HEK293T (cell line): ENCODE results near the gene MNAT1.

Source experiments
- ARNT ChIP-seq: fragments of 450-650 bp; IDR thresholded peaks from 2 replicates; pipeline ENCODE4 v1.6.1; 2017; ENCODE audit warnings: mild to moderate bottlenecking
- BHLHE40 ChIP-seq: fragments of 450-650 bp; IDR thresholded peaks from 2 replicates; pipeline ENCODE4 v1.6.1; 2016; ENCODE audit warnings: mild to moderate bottlenecking, moderate library complexity, borderline replicate concordance
- FOXK2 ChIP-seq: fragments of 450-650 bp; IDR thresholded peaks from 2 replicates; pipeline ENCODE4 v1.6.1; 2016; ENCODE audit warnings: mild to moderate bottlenecking
- FOXM1 ChIP-seq: fragments of 450-650 bp; IDR thresholded peaks from 2 replicates; pipeline ENCODE4 v1.6.1; 2017; ENCODE audit warnings: mild to moderate bottlenecking, borderline replicate concordance
- HDGF ChIP-seq: fragments of 450-650 bp; IDR thresholded peaks from 2 replicates; pipeline ENCODE4 v1.6.1; 2017; ENCODE audit warnings: antibody characterized with exemption, borderline replicate concordance
- NFRKB ChIP-seq: fragments of 450-650 bp; IDR thresholded peaks from 2 replicates; pipeline ENCODE4 v1.6.1; 2016; ENCODE audit warnings: mild to moderate bottlenecking, moderate library complexity
- TF ChIP-seq, protein P1 (sequence below): fragments of 450-650 bp; IDR thresholded peaks from 2 replicates; pipeline ENCODE4 v1.6.1; 2016

DNA sequence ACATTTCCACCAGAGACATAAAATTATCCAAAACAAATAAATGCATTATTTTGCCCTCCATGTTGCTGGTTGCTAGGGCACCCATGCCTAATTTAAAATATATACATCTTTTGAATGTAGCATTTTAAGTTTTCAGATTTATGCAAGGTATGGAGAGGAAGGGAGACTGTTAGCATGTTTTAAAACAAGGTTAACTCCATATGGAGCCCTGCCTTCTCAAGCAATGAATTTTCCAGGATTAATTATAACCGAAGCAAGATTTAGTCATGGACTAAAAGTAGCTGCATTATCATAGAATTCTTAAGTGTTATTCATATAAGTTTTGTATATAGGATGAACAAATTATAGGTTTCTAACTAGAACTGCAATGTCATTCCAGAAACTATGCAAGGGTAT lies 209.1 kb downstream of the MNAT1 start:
- no peak for TF ChIP-seq NFRKB
- no peak for TF ChIP-seq HDGF
- no peak for TF ChIP-seq FOXK2
- TF ChIP-seq ARNT: no peak
- no peak for TF ChIP-seq FOXM1
- TF ChIP-seq, protein P1, sequence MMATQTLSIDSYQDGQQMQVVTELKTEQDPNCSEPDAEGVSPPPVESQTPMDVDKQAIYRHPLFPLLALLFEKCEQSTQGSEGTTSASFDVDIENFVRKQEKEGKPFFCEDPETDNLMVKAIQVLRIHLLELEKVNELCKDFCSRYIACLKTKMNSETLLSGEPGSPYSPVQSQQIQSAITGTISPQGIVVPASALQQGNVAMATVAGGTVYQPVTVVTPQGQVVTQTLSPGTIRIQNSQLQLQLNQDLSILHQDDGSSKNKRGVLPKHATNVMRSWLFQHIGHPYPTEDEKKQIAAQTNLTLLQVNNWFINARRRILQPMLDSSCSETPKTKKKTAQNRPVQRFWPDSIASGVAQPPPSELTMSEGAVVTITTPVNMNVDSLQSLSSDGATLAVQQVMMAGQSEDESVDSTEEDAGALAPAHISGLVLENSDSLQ: no peak
- TF ChIP-seq BHLHE40: no peak
